Measurements from ENCODE around the gene B4GALT6. TPM values are rescaled to one million over a fixed set of nuclear protein-coding genes. Genes with fewer than 3 reads are reported as not detected.

Gene B4GALT6
- total and polyA plus RNA-seq, 10 of the 15 experiments (the other 5 are each of a cell fraction or from before 2014, with no cell fraction given) = 11.9 to 47.4 (median 18.0) TPM

- no peak for TF ChIP-seq YBX1 (IDR thresholded peaks at IDR 0.05)
- no peak for TF ChIP-seq RFX5 (IDR thresholded peaks at IDR 0.05; ENCODE audit: low read depth, low read length)
- TF ChIP-seq NR2C1 (IDR thresholded peaks at IDR 0.05) = no peak
- TF ChIP-seq PKNOX1 (IDR thresholded peaks at IDR 0.05) = 0 out of 2 replicates have a peak, but pooled peaks have one; percentile 16
- no peak for TF ChIP-seq KDM1A (IDR thresholded peaks at IDR 0.05; ENCODE audit: borderline replicate concordance)
- H3K36me3 ChIP-seq (ENCODE audit: control insufficient read depth in 2 of 2, insufficient read depth in 2 of 2, low read length in 1 of 2) = no peaks in the 10 kb centered on the region; a peak in 1 of 4 replicates
- no peaks in the 10 kb centered on the region for H3K27me3 ChIP-seq (replicated peaks in 1 of 2; ENCODE audit: control insufficient read depth in 2 of 2, insufficient read depth in 2 of 2, low read length in 1 of 2)
- ATAC-seq (no peak), DNase-seq (ENCODE audit: low read depth, low spot score) (no peak), FAIRE-seq (no peak)
- no TSS peak for BruUV-seq (replicated peaks)
- H2AFZ ChIP-seq (ENCODE audit: control insufficient read depth, low read depth, low read length) = peak overlapping the region; percentile 67; the same call in 1 of the 2 replicates
- 97% methylated on average over 3 of the region's 3 CpGs for WGBS (ENCODE audit: insufficient coverage, insufficient replicate concordance, low lambda C conversion rate, missing lambda C conversion rate)
- 0 out of 2 replicates have a peak overlapping the region, but pooled peaks have one; percentile 26 for H3K4me3 ChIP-seq
- H3K9me3 ChIP-seq (replicated peaks; ENCODE audit: control insufficient read depth, insufficient read depth, low read length) = no peaks in the 10 kb centered on the region
- ChIA-PET CTCF (interaction anchor here (0.7 to 10.0 kb wide), 3 partner anchors 29 to 323 kb away, joined by 3 to 135 read pairs (median 3); partner anchors contain the start of gene B4GALT6), RAD21 (ENCODE audit: unreplicated experiment) (interaction anchor here (0.7 to 11.8 kb wide), 5 partner anchors 14 to 70 kb away, joined by 4 to 168 read pairs (median 8); partner anchors contain the start of gene B4GALT6), POLR2A (interaction anchor here (0.7 to 4.3 kb wide), 10 partner anchors 10 to 479 kb away, joined by 3 to 28 read pairs (median 4); no protein-coding TSS in a partner anchor), SMC1A (ENCODE audit: uncharacterized antibody, unreplicated experiment) (interaction anchor here (0.8 to 10.7 kb wide), 7 partner anchors 9 to 72 kb away, joined by 3 to 169 read pairs (median 6); partner anchors contain the start of gene B4GALT6)
- peak overlapping the region; percentile 53 for H3K4me2 ChIP-seq (ENCODE audit: control insufficient read depth, insufficient read depth)
- peaks cover 50% of the 10 kb centered on the region for H3K79me2 ChIP-seq (ENCODE audit: control insufficient read depth, insufficient read depth, low read length)
- H3K9ac ChIP-seq (ENCODE audit: control insufficient read depth, insufficient read depth, low read length) = peak overlapping the region; percentile 47; the same call in 1 of the 2 replicates
- in situ Hi-C loops (cut with MboI) (no loop called here), intact Hi-C loops (cut with micrococcal nuclease; ENCODE audit: unreplicated experiment) (loop anchor here (10.0 kb wide), 1 partner anchor 388 kb away; no protein-coding TSS in a partner anchor)
- H3K4me1 ChIP-seq (ENCODE audit: control insufficient read depth, insufficient read depth, low read length) = peaks cover 55% of the 10 kb centered on the region
- no peaks in the 10 kb centered on the region for H4K20me1 ChIP-seq (ENCODE audit: control insufficient read depth, insufficient read depth)
- peak overlapping the region; percentile 76 for H3K27ac ChIP-seq (ENCODE audit: control insufficient read depth, insufficient read depth)
Measured at GRCh38 chr18:31652877-31653276, 31.5 kb downstream of the B4GALT6 start.
